Left renal pelvis (tissue), 4 donors: ENCODE measurements around the gene TMEM203. TPM values are rescaled to one million over a fixed set of nuclear protein-coding genes. Genes with fewer than 3 reads are reported as not detected.
A peak's percentile ranks its signal among the peaks of the same experiment; 100 is the strongest.

Experiments
- DNase-seq, 4 donors: peaks; one replicate each; pipeline ENCODE4 v3.0.0-alpha.2; 2013; ENCODE audit warnings: low read depth in 4 of 4, low spot score in 3 of 4
- polyA plus RNA-seq, 4 donors: library from polyadenylated mRNA; unstranded; fragments of 120-200 nt; gene quantifications; one replicate each; pipeline ENCODE4 v1.2.1, GENCODE V29; 2013; ENCODE audit not compliant: insufficient read length in 4 of 4

TMEM203 gene
- polyA plus RNA-seq, 4 donors: 39.3 to 46.6 (median 44.9) TPM

DNA sequence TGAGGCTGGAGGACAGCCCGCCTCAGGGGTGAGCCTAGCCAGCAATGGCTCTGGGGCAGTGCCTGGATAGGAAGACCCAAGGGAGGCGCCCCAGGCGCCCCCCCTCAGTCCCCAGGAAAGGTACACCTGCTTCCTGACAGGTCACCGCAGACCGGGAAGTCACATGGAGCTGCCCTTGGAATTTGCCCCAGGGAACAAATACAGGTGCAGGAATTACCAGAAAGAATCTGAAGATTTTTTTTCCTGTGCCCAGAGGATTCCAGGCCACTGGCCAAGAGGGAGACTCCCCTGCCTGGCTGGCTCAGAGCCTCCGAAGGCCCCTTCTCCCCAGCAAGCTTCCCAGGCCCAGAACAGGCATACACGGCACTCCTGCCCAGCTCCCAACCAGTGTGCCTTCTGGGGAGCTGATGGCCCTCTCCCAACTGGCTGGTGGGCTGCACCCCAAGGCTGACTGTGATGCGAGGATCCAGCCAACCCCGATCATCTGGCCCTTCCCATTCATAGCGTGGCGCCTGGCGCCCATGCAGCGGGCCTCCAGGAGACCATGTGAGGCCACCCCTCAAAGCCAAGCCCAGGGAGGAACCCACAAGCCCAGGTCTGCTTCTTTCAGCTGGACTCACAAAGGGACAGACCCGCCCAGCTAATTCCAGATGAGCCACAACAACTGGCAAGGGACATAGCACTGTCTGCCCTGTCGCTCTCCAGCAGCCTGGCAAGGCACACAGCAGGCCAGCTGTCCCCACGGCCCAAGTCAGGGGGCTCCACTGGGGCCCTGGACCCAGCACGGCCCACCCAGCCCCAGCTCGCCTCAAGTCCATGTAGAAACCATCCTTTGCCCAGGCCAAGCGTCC lies 7.2 kb downstream of the TMEM203 start:
- no peak for DNase-seq

DNA sequence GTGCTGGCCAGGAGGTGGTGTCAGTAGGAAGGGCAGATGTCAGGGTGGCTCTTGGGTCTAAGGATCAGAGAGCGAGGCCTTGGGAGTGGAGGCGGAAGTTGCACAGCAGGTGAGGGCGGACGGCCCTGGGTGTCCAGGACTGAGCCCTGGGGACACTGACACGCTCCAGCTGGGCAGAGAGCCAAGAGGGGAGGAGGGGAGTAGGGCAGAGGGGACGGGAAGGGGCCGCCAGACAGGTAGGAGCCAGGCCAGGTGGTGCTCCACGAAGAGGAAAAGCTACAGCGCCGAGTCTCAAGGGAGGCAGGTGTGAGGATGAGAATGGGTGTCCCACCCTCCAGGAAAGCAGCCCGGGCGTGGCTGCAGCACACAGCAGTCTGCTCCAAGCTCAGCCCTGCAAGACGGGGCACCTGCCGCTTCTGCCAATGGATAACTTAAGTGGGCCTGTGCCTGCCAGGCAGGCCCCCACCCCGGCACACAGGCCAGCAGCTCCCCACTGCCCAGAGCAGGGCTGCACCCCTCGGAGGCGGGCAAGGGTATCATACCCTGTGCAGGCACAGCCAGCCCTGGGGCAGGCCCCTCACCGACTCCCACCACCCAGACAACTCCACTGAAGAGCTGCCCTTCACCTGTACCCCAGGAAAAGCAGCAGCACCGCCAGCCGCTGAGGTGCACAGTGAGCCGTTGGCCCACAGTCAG lies 9.8 kb downstream of the TMEM203 start:
- no peak for DNase-seq

DNA sequence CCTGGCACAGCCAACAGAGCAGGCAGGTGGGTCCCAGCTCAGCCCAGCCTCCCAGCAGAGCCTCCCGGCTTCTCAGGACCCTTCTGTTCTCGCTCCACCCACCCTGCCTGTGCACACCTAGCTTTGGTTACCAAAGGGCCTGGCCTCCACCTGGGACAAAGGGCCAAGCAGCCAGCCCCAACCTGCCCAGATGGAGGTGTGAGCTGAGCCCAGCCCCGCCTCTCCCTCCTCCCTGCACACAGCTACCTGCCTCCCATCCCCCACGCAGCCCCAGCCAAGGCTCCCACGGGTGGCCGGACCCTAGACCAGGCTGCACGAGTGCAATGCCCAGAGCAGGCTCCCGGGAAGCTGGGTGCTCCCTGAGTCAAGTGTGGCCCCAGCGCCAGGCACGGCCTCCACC lies 10.5 kb downstream of the TMEM203 start:
- no peak for DNase-seq

DNA sequence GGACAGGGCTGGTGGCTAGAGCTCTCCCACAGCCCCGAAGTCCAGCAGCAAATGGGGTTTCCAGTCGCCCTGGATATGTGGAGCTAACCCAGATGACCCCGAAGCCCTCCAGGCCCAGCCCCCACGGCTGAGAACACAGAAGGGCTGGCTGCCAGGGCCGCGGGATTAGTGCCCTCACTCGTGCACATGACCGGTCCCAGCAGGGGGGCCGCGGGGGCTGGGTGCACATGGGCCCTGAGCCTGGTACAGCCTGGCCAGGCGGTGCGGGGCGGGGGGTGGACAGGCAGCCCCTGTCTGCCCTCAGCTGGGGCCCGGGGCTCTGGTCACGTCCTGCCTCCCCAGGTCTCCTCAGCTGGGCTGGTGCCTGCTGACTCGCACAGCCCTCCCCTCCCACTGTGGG lies 11.1 kb downstream of the TMEM203 start:
- no peak for DNase-seq

DNA sequence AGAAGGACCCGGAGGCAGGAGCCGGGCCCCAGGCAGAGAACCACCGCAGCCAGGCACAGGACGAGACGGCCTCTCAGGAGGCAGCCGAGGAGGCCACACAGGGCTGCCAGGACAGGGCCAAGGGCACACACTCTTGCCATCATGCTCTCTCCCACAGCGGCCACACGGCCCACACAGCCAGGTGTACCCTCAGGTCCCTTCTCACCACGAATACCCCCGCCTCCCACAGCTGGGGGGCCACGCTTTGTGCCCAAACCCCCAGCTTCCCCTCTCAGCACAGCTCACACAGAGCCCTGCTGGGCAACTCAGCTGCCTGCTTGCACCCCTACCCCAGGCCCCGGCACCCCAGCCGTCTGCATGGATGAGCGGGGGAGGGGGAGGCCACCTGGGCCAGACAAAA lies 11.7 kb downstream of the TMEM203 start:
- DNase-seq: no peak

DNA sequence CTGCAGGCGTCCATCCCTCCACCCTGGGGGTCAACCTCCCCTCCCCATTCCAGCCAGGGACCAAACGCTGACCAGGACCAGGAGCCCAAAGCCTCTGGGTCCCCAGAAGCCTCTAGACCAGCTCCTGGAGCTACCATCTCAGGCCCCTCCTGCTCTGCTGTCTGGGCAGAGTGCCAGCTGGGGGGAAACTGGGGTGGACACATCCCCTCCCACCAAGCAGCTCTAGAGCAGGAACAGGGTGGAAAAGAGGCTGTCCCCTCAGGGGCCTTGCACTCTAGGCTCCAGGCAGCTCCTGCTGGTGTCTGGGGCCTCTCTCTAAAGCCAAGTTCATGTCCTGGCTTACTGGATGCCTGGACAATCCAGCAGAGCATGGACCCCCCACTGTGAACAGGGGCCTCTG lies 12.6 kb downstream of the TMEM203 start:
- no peak for DNase-seq

DNA sequence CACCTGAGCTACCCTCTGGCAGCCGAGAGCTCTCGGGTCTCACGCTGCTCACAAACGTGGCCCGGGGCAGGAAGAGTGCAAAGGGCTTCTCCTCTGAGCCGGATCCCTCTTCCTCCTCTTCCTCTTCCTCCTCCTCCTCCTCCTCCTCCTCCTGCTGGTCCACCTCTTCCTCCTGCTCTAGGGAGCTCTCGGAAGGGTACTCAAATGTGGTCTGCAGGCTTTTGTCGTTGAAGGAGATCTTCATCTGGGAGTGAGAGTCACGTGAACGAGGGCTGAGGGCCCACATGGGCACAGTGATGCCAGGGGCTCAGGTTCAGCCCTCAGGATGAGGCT lies 13.0 kb downstream of the TMEM203 start:
- no peak for DNase-seq

DNA sequence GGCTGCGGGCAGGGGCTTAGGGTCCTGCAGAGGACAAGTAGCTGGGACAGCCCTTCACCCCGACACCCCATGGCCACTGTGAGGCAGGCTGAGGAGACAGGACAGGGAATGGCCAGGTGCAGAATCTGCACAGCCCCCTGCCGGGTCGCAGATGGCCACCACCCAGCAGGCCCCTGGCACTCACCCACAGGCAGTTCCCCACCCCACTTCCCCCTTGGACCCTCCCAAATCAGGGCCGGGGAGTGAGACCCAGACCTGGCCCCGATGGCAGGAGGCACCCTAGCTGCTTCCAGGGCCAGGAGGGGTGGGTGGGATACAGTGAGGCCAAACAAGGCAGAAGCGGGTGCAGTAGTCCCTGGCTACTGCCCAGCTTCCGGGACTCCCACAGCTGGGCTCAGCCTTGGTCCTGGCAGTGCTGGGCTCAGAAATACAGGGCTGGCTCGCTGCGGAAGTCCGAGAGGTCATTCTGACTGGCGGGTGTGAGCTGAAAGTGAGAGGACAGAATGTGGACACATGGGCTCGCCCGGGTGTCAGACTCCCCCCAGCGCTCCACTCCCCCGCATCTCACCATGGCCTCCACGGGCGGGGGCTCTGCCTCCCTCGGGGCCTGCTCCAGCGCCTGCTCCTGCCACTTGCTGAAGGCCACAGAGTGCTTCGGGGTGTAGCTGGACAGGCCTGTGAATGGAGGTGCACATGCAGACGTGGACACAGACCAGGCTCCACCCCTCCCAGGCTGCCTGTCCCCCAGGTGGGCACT lies 13.6 kb downstream of the TMEM203 start:
- DNase-seq: no peak

DNA sequence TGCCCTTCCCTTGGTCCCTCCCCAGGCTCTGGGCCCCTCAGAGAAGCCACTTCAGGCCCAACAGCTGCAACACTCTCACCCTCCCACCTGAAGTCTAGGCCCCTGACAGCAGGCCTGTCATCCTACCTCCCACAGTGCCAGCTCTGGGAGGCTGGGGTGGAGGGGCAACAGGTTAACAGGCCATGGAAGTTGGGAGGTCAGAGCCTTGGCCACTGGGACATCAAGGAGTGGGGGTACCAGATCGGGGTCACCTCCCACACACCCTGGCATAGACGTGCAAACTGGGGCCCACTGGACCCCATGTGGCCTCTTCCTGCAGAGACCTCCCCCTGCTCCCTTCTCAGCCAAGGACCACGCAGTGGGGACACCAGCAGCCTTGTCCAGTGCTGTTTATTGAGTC lies 14.2 kb downstream of the TMEM203 start:
- DNase-seq: no peak

DNA sequence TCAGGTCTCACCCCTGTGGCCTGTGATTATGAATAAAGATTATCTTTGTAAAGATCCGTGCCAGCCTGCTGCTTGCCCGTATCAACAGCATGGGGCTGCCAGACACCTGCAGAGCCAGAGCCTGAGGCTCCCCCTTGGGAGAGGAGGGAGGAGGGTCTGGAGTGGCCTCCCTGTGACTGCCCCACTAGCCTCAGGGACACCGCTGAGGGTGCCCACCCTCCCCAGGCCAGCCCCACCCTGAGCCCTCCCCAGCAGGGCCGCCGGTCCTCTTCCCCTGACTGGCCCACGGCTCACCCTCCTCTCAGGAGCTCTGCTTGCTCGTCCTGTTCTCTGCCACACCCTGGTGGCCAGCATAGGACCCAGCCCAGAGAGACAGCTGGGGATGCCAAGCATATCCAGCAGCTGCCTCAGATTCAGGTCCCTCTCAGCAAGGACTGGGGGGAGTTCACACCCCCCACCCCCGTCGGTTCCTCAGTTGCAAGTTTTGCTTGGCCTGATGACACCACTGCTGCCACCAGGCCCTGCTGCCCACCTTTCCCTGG lies 15.1 kb downstream of the TMEM203 start:
- no peak for DNase-seq

DNA sequence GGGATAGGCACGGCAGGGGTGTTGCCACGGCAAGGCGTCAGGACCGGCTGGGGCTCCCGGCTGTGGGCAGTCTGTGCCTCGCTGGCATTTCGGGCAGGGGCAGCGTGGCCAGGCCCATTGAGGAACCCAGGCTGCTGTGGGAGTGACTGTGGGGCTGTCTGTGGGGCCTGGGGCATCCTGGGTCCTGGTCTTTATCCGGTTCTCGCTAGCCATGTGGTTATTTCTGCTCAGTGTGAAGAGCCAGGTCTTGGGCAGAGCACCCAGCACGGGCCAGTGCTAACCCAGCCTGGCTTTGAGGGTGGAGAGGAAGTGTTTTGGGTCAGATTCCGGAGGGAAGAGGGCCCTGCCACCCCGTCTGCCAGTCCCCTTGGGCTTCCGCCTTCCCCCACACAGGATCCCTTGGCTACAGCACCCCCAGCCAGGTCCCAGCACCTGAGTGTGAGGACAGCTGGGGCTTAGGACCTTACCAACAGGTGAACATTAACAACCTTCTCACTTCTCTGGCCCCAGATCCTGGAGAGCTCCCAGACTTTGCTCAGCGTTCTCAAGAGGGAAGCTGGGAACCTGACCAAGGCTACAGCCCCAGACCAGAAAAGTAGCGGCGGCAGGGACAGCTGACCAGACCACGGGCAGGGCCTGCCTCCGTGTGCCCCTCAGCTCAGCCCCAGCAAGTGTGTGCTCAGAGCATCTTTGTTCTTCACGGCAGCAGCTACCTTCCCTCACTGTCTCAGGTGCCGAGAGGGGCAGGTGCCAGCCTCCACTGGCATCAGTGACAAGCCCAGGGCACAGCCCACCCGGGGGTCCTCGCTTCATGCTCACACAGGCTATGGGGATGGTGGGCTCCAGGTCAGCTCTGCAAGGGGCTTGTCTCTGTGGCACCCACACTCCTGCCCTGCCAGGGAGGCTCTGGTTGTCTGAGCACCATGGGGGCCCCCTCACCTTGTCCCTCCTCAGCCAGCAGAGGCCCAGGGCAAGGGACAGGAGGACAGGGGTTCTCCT lies 15.9 kb downstream of the TMEM203 start:
- no peak for DNase-seq

DNA sequence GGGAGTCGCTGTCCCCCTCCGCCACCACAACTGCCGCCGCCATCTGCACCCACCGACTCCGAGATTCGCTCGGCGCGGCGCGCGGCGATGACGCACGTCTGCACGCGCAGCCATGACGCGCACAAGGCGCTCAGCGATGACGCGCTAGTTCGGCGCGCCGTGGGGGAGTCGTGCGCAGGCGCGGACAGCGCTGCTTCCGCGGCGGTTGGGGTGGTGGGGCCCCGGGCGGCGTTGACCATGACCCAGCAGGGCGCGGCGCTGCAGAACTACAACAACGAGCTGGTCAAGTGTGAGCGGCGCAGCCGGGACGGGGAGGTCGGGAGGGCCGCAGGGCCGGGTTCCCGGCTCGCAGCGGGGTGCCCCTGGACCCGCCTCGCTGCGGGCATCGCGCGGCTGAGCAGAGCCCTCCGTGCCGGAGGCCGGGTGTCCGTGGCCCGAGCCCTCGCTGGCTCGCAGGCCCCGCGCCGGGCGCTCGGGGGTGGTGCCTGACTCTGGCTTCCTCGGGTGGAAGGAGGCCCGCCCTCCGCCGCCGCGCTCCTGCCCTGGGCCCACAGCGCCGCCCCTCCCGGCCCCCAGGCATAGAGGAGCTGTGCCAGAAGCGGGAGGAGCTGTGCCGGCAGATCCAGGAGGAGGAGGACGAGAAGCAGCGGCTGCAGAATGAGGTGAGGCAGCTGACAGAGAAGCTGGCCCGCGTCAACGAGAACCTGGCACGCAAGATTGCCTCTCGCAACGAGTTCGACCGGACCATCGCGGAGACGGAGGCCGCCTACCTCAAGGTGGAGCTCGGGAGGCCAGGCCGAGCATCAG lies 16.8 kb downstream of the TMEM203 start, which contains the start of the genes ANAPC2 and SSNA1:
Gene ANAPC2, minus strand, starts transcription at position 71 of the 807 bp plus-strand sequence. Its CDS starts 28 bp downstream, at position 43.
Gene SSNA1, plus strand, starts transcription at position 187 of the 807 bp plus-strand sequence. Its CDS starts 51 bp downstream, at position 238.
- DNase-seq: peak; percentile 88 to 92 (median 90)

DNA sequence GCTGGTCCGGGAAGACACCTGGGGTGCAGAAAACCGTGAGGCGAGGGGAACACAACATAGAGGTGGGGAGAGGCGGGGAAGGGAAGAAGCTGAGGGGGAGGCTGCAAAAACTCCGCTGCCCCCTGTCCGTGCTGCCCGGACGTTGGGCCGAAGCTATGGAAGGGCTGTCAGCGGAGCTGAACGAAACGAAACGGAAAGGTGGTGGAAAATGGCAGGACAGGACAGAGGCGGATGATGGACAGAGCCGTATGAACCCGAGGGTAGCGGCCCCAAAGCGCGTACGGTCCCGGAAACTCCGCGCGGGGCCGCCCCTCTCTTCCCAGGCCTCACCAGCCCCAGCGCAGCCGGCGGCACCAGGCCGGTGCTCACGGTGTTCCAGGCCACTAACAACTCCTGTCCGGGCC lies 17.4 kb downstream of the TMEM203 start:
- no peak for DNase-seq

DNA sequence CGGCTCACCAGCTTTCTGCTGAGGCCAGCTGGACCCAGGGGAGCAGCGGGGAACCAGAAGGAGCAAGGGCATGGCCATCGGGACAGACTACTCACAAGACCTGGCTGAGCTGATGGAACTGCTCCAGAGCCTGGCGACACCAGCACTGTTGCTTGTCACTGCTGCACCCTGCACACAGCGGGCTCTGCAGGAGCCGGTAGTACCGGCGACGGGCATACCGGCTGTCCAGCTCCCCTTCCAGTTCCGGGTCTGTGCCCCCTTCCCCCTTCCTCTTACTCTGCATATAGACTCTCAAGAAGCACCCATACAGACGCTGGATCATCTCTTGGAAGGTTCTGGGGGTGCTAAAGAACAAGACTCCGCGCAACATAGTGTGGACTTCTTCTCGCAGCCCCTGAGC lies 18.1 kb downstream of the TMEM203 start:
- no peak for DNase-seq

DNA sequence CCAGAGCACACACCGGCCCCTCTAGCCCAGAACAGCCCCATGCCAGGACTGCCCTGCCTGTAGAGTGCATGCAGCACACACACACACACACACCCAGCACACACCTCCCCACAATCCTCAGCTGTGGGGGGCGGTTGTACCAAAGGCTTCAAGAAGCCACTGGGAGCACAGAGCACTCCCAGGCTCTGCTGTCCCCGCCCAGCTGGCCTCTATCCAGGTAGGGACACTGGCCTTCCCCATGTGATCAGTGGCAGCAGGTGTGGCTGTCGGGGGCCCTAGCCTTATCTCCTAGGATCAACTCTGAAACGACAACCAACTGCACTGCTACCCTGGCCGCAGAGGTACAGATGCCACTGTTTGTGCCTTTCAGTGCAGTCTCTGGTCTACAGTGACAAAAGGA lies 19.1 kb downstream of the TMEM203 start:
- no peak for DNase-seq

DNA sequence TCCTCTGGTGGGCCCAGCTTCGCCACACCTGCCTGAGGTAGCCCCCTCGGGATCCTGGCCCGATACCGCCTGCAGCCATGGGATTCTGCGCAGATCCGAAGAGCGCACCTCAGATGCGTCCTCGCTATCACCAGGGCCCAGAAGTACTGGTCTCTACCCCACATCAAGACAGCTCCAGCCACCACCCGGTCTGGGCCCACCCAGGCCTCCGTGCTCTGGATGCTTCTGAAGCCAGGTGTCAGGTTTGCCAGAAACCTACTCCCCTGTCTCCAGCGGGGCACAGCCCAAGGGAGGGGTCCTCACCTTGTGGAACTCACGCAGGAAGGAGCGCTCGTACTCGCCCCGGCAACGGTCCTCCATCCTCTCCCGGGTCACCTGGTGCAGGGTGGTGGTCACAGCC lies 19.5 kb downstream of the TMEM203 start:
- no peak for DNase-seq

DNA sequence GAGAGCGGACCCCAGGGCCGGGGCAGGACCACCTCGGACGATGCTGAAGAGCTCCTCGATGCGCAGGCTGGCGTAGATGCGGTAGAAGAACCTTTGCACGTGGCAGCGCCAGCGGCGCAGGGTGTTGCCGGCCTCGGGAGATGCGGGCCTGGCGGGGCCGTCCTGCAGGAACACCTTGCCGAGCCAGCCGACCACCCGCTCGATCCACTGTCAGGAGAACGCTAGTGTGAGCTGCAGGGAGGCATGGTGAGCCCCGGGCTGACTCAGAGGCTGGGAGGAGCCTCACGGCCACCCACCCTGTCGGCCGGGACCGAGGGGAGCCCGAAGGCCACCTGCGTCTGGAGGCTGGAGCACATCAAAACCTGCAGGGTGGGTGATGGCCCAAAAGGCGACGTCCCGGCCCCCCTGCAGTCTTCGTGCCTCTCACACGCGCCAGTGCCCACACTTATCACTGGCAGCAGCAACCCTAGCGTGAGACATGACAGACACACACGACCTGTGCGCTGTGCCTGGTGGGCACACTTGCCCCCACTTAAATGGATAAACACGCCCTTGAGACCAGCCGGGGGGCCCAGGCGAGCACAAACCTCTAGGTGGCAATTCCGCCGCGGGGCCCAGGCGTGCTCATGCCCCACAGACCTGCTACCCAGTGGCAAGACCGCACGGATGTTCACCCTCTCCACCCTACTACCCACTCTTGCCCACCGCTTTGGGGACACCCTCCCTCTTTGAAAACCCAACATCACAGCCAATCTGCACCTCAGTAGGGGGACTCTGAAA lies 20.4 kb downstream of the TMEM203 start:
- no peak for DNase-seq

DNA sequence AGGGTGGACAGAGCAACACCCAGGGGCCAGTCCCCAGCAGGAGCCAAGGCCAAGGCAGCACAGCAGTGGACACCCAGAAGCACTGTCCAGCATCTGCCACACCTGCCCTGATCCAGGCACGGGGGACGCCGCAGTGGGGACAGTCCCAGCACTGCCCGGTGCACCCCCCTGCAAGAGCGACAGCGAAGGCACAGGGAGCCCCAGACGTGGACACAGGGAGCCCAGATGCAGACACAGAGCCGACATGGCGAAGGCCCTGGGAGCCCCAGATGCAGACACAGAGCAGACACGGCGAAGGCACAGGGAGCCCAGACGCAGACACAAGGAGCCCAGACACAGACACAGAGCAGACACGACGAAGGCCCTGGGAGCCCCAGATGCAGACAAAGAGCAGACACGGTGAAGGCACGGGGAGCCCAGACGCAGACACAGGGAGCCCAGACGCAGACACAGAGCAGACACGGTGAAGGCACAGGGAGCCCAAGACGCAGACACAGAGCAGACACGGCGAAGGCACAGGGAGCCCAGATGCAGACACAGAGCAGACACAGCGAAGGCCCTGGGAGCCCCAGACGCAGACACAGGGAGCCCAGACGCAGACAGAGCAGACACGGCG lies 21.4 kb downstream of the TMEM203 start:
- DNase-seq: no peak
